ENCODE measurements around the gene GYG2.

GYG2 gene

GRCh38 chrX:2824886-2825285 is 3.8 kb upstream of the GYG2 start:
- Mint-ChIP-seq H3K4me1 (no peaks in the 10 kb centered on the region), H3K9me3 (no peaks in the 10 kb centered on the region), H3K36me3 (ENCODE audit: low read depth) (no peaks in the 10 kb centered on the region), H3K4me3 (no peak overlapping the region), H3K27ac (no peak overlapping the region), H3K27me3 (ENCODE audit: low read depth, poor library complexity) (no peaks in the 10 kb centered on the region)
- DNase-seq: no peak
- TF ChIP-seq CTCF (IDR thresholded peaks at IDR 0.05): no peak

- peak; percentile 80 for DNase-seq
- no peaks in the 10 kb centered on the region for H3K9me3 Mint-ChIP-seq
- peaks cover 37% of the 10 kb centered on the region for H3K4me1 Mint-ChIP-seq
- H3K36me3 Mint-ChIP-seq (ENCODE audit: low read depth): peaks cover 30% of the 10 kb centered on the region
- H3K4me3 Mint-ChIP-seq: peak overlapping the region; percentile 73
- no peaks in the 10 kb centered on the region for H3K27me3 Mint-ChIP-seq (ENCODE audit: low read depth, poor library complexity)
- H3K27ac Mint-ChIP-seq: no peak overlapping the region
- no peak for TF ChIP-seq CTCF (IDR thresholded peaks at IDR 0.05)
Observed at GRCh38 chrX:2828959-2829411, 255 bp downstream of the GYG2 start.

- H3K9me3 Mint-ChIP-seq: peaks cover 2% of the 10 kb centered on the region
- H3K27me3 Mint-ChIP-seq (ENCODE audit: low read depth, poor library complexity): no peaks in the 10 kb centered on the region
- H3K4me3 Mint-ChIP-seq: peak overlapping the region; percentile 73
- H3K4me1 Mint-ChIP-seq: peaks cover 41% of the 10 kb centered on the region
- TF ChIP-seq CTCF (IDR thresholded peaks at IDR 0.05): no peak
- DNase-seq: peak; percentile 17
- peaks cover 36% of the 10 kb centered on the region for H3K36me3 Mint-ChIP-seq (ENCODE audit: low read depth)
- no peak overlapping the region for H3K27ac Mint-ChIP-seq
Observed at GRCh38 chrX:2829469-2830246, 928 bp downstream of the GYG2 start.

- Mint-ChIP-seq H3K27me3 (ENCODE audit: low read depth, poor library complexity) (no peaks in the 10 kb centered on the region), H3K9me3 (peaks cover 21% of the 10 kb centered on the region), H3K27ac (no peak overlapping the region), H3K4me3 (peak overlapping the region; percentile 44), H3K4me1 (peaks cover 41% of the 10 kb centered on the region), H3K36me3 (ENCODE audit: low read depth) (peaks cover 55% of the 10 kb centered on the region)
- DNase-seq: no peak
- no peak for TF ChIP-seq CTCF (IDR thresholded peaks at IDR 0.05)
Observed at GRCh38 chrX:2831471-2832228, 2.9 kb downstream of the GYG2 start.

- H3K9me3 Mint-ChIP-seq: peaks cover 69% of the 10 kb centered on the region
- TF ChIP-seq CTCF (IDR thresholded peaks at IDR 0.05): no peak
- peaks cover 97% of the 10 kb centered on the region for H3K36me3 Mint-ChIP-seq (ENCODE audit: low read depth)
- H3K4me3 Mint-ChIP-seq: no peak overlapping the region
- peaks cover 3% of the 10 kb centered on the region for H3K27me3 Mint-ChIP-seq (ENCODE audit: low read depth, poor library complexity)
- DNase-seq: no peak
- H3K27ac Mint-ChIP-seq: no peak overlapping the region
- peaks cover 17% of the 10 kb centered on the region for H3K4me1 Mint-ChIP-seq
Observed at GRCh38 chrX:2837961-2838360, 9.2 kb downstream of the GYG2 start.

Data from nephron progenitor cell (in vitro differentiated cells).